Lower leg skin (tissue), 3 donors: Measurements from ENCODE around the gene PTPRN2.

ENCODE experiments used
- CTCF ChIP-seq, 3 donors: fragments of 450-650 bp; IDR thresholded peaks; one replicate each; pipeline ENCODE4 v1.5.1; 2016; ENCODE audit warnings: antibody characterized with exemption in 3 of 3, mild to moderate bottlenecking in 3 of 3, moderate library complexity in 2 of 3
- POLR2A ChIP-seq, 2 donors: fragments of 450-650 bp; IDR thresholded peaks; one replicate each; pipeline ENCODE4 v1.6.1; 2016 to 2017; ENCODE audit warnings: antibody characterized with exemption in 2 of 2, mild to moderate bottlenecking in 1 of 2, moderate library complexity in 1 of 2

DNA sequence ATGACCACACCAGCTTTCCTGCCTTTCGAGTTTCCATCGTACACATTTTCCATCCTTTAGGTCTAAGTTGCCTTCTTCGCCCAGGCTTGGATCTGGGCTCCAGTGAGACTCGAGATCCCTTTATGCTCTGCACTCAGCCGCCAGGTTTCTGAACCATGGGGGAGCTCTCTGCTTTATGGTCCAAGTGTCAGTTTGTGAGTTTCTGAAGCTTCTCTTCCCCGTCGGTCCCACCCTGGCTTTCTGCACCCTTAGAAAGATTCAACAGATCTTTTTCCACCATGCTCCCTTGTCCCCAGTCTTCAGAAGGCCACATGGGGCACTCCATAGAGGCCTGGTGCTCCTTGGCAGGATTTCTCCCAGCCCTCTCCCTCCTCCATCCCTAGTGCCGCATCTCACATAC, 402.0 kb downstream of the PTPRN2 start:
- TF ChIP-seq POLR2A (IDR thresholded peaks at IDR 0.05) (no peak), CTCF (IDR thresholded peaks at IDR 0.05) (no peak)
